Spleen (tissue), 11 donors: ENCODE measurements around the gene LMCD1. TPM values are rescaled to one million over a fixed set of nuclear protein-coding genes. Genes with fewer than 3 reads are reported as not detected.
A peak's percentile ranks its signal among the peaks of the same experiment; 100 is the strongest.

Experiments used
- DNase-seq: peaks from one replicate; pipeline ENCODE4 v3.0.0-alpha.2; 2020
- H3K27ac ChIP-seq, 8 donors: fragments of 200-600 bp; sonication (generic) in 7 of 8; 1 replicate in 4 of 8; 2 replicates in 4 of 8; pipeline versions ENCODE4 v1.5.0 to v1.8.0; 2016 to 2021; ENCODE audit warnings: inconsistent platforms in 4 of 8, mild to moderate bottlenecking in 4 of 8, moderate library complexity in 1 of 8
- H3K27me3 ChIP-seq, 7 donors: fragments of 200-600 bp; sonication (generic) in 6 of 7; replicated peaks in 1 of 7; 1 replicate in 4 of 7; 2 replicates in 3 of 7; pipeline versions ENCODE4 v1.5.0 to v1.8.0; 2016 to 2021; ENCODE audit warnings: inconsistent platforms in 3 of 7, mild to moderate bottlenecking in 1 of 7
- H3K36me3 ChIP-seq, 6 donors: fragments of 200-600 bp; sonication (generic) in 5 of 6; 1 replicate in 4 of 6; 2 replicates in 2 of 6; pipeline versions ENCODE4 v1.5.0 to v1.8.0; 2016 to 2021; ENCODE audit warnings: inconsistent platforms in 2 of 6
- H3K4me1 ChIP-seq, 6 donors: fragments of 200-600 bp; sonication (generic) in 5 of 6; 1 replicate in 3 of 6; 2 replicates in 3 of 6; pipeline versions ENCODE4 v1.5.0 to v1.8.0; 2016 to 2021; ENCODE audit warnings: inconsistent platforms in 3 of 6
- H3K4me3 ChIP-seq, 8 donors: fragments of 200-600 bp; sonication (generic) in 7 of 8; 1 replicate in 4 of 8; 2 replicates in 4 of 8; pipeline versions ENCODE4 v1.5.0 to v1.8.0; 2016 to 2021; ENCODE audit warnings: inconsistent platforms in 4 of 8, mild to moderate bottlenecking in 4 of 8, moderate library complexity in 2 of 8
- H3K9me3 ChIP-seq, 8 donors: fragments of 200-600 bp; sonication (generic) in 7 of 8; 1 replicate in 4 of 8; 2 replicates in 4 of 8; pipeline versions ENCODE4 v1.5.0 to v1.8.0; 2016 to 2021; ENCODE audit warnings: inconsistent platforms in 4 of 8
- CTCF ChIP-seq, 11 experiments: fragments of 200-600 bp in 7 of 11; fragments of 450-650 bp in 4 of 11; sonication (generic) in 4 of 11; IDR thresholded peaks in 8 of 11; conservative IDR thresholded peaks in 3 of 11; 1 replicate in 7 of 11; 2 replicates in 4 of 11; pipeline versions ENCODE4 v1.4.0 to v1.8.0; 2016 to 2021; ENCODE audit warnings: antibody characterized with exemption in 11 of 11, inconsistent platforms in 4 of 11, mild to moderate bottlenecking in 1 of 11
- POLR2A ChIP-seq, 3 donors: fragments of 450-650 bp; IDR thresholded peaks; one replicate each; pipeline ENCODE4 v1.5.1; 2017; ENCODE audit warnings: antibody characterized with exemption in 3 of 3, mild to moderate bottlenecking in 1 of 3
- POLR2AphosphoS5 ChIP-seq, 3 donors: sonication (generic); formaldehyde crosslinking; IDR thresholded peaks; one replicate each; pipeline ENCODE4 v1.5.1; 2017; ENCODE audit warnings: antibody characterized with exemption in 3 of 3
- WGBS, 5 donors: extraction: QIAGEN DNeasy Blood & Tissue Kit in 3 of 5; methylation state at CpG; one replicate each; pipeline versions ENCODE4 v1.1.5 to v1.1.7; 2013 to 2018; 5-methylcytosine and 5-hydroxymethylcytosine counted together
- intact Hi-C: fragments of 100-400 bp; cut with DNase I; formaldehyde crosslinking; loops from one replicate; pipeline ENCODE4 v1.15.0; 2023; ENCODE audit warnings: low total_unique reads
- polyA plus RNA-seq, 3 donors: library from polyadenylated mRNA; stranded (reverse); fragments of 200-250 nt; gene quantifications; one replicate each; pipeline ENCODE4 v1.2.1, GENCODE V29; 2013
- total RNA-seq, 7 donors: library from RNA; depleted of rRNA in 3 of 7; stranded (reverse); fragments of >200 nt in 3 of 7; fragmentation: NEBNext Ultra II Directional in 4 of 7; extraction: Animal tissue kit (Norgen Biotek cat#: 25700) in 4 of 7; gene quantifications; one replicate each; pipeline versions ENCODE4 v1.1.0 to v1.2.1, GENCODE V29; 2016 to 2021
- donor health status: healthy with polysubstance abuse.
- donor health status: DM: no; HTN: no; CAD: no; lungs with moderate emphysema.
- donor health status: DM: no; HTN: no; CAD: no.
- donor health status: Bipolar disorder and iron deficiency.
- donor health status: healthy.
- donor health status: DM: no; HTN: no; CAD: no.
- donor health status: DM: yes; HTN: yes; CAD: no.

The LMCD1 gene
- total and polyA plus RNA-seq, 10 donors, result 24.5 to 203 (median 78.7) TPM

- Histone ChIP-seq H3K4me3 (no peak overlapping the region), H3K36me3 (peaks cover 0 to 34% (median 4%) of the 10 kb centered on the region in 6 donors), H3K27me3 (no peaks in the 10 kb centered on the region), H3K27ac (no peak overlapping the region), H3K4me1 (peaks cover 0 to 7% (median 0%) of the 10 kb centered on the region in 6 donors), H3K9me3 (no peaks in the 10 kb centered on the region)
- 88 to 95% (median 93%) methylated on average over 6 of the region's 6 CpGs for whole genome bisulfite sequencing, 5 donors
- intact Hi-C loops, result no loop called here
- TF ChIP-seq POLR2AphosphoS5 (IDR thresholded peaks at IDR 0.05) (no peak), POLR2A (IDR thresholded peaks at IDR 0.05) (no peak), CTCF (IDR thresholded peaks at IDR 0.05 in 8 of 11, conservative IDR thresholded peaks at IDR 0.05 in 3 of 11) (no peak)
- no peak for DNase-seq
Measured at GRCh38 chr3:8559351-8559750, 57.7 kb downstream of the LMCD1 start.

- WGBS, 5 donors, result 80 to 91% (median 90%) methylated on average over 5 of the region's 5 CpGs
- H3K9me3 ChIP-seq, result no peaks in the 10 kb centered on the region
- H3K27me3 ChIP-seq, result no peaks in the 10 kb centered on the region
- no peak overlapping the region for H3K4me3 ChIP-seq
- peaks cover 0 to 36% (median 5%) of the 10 kb centered on the region in 6 donors for H3K36me3 ChIP-seq
- H3K27ac ChIP-seq, result peak overlapping the region in 4 of 8 donors; percentile 22 to 38 (median 31)
- TF ChIP-seq POLR2A (IDR thresholded peaks at IDR 0.05), result no peak
- TF ChIP-seq CTCF (IDR thresholded peaks at IDR 0.05 in 8 of 11, conservative IDR thresholded peaks at IDR 0.05 in 3 of 11), result no peak
- TF ChIP-seq POLR2AphosphoS5 (IDR thresholded peaks at IDR 0.05), result no peak
- intact Hi-C loops, result no loop called here
- no peak for DNase-seq
- peaks cover 0 to 5% (median 0%) of the 10 kb centered on the region in 6 donors for H3K4me1 ChIP-seq
Measured at GRCh38 chr3:8560366-8561007, 58.9 kb downstream of the LMCD1 start.

DNA sequence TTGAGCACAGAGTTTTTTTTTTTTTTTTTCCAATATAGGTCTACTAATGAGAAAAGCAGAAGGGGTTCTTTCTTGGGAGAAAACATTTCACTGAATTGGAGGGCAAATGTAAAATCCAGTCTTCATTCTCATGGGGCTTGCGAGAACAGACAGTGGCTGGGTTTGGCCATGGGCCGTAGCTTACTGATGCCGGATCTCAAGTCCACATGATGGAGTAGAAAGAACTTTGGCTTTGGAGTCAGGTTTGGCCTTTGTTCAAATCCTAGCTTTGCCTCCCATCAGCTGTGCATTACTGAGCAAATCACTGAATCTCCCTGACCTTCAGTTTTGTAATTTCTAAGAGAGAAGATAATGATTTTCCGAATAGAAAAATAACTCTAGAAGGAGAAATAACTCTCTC is 59.7 kb downstream of the LMCD1 start:
- H3K36me3 ChIP-seq, result peaks cover 0 to 45% (median 5%) of the 10 kb centered on the region in 6 donors
- no peaks in the 10 kb centered on the region for H3K9me3 ChIP-seq
- intact Hi-C loops, result no loop called here
- H3K27ac ChIP-seq, result peak overlapping the region in 3 of 8 donors; percentile 3 to 35 (median 30)
- no peak overlapping the region for H3K4me3 ChIP-seq
- no peak for DNase-seq
- WGBS, 5 donors, result 84 to 92% (median 87%) methylated on average over 4 of the region's 4 CpGs
- TF ChIP-seq POLR2A (IDR thresholded peaks at IDR 0.05), result no peak
- no peak for TF ChIP-seq CTCF (IDR thresholded peaks at IDR 0.05 in 8 of 11, conservative IDR thresholded peaks at IDR 0.05 in 3 of 11)
- no peak for TF ChIP-seq POLR2AphosphoS5 (IDR thresholded peaks at IDR 0.05)
- peaks cover 0 to 5% (median 0%) of the 10 kb centered on the region in 6 donors for H3K4me1 ChIP-seq
- no peaks in the 10 kb centered on the region for H3K27me3 ChIP-seq

DNA sequence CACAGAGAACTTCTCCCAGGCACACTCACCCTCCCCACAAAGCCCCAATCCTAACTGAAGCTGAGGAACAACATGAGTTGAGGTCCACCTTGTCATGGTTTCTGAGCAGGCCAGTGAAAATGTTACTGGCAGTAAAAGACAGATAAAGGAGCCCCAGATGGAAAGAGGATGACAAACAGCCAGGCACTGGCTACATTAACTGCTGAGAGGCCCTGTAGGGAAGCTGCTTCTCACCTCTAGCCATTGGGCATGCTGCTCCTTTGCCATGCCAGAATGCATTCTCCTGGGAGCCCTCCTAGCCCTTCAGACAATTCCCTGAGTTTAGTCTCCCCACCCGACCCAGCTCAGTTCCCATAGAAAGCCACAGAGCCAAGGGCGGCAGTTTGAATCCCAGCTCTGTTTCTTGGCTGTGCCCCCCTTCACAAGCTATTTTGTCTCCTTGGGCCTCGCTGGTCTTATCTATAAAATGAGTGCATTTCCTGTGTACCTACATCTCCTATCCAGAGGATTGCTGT is 60.5 kb downstream of the LMCD1 start:
- WGBS, 5 donors, result 66 to 79% (median 72%) methylated on average over 3 of the region's 3 CpGs

More for the DNA sequence above, 60.5 kb downstream of the LMCD1 start:
- H3K9me3 ChIP-seq, result no peaks in the 10 kb centered on the region
- H3K4me3 ChIP-seq, result no peak overlapping the region
- H3K36me3 ChIP-seq, result peaks cover 0 to 45% (median 7%) of the 10 kb centered on the region in 6 donors
- intact Hi-C loops, result no loop called here
- no peaks in the 10 kb centered on the region for H3K27me3 ChIP-seq
- peaks cover 0 to 5% (median 0%) of the 10 kb centered on the region in 6 donors for H3K4me1 ChIP-seq
- TF ChIP-seq POLR2A (IDR thresholded peaks at IDR 0.05) (no peak), CTCF (IDR thresholded peaks at IDR 0.05 in 8 of 11, conservative IDR thresholded peaks at IDR 0.05 in 3 of 11) (no peak), POLR2AphosphoS5 (IDR thresholded peaks at IDR 0.05) (no peak)
- H3K27ac ChIP-seq, result peak overlapping the region in 3 of 8 donors; percentile 28 to 35 (median 30)
- no peak for DNase-seq
